ENCODE data around the gene DTNBP1. TPM values are rescaled to one million over a fixed set of nuclear protein-coding genes. Genes with fewer than 3 reads are reported as not detected.

Gene DTNBP1
- total and polyA plus RNA-seq, 2 of the 4 experiments (the other 2 are of a cell fraction): 4.8 to 18.7 TPM

DNA sequence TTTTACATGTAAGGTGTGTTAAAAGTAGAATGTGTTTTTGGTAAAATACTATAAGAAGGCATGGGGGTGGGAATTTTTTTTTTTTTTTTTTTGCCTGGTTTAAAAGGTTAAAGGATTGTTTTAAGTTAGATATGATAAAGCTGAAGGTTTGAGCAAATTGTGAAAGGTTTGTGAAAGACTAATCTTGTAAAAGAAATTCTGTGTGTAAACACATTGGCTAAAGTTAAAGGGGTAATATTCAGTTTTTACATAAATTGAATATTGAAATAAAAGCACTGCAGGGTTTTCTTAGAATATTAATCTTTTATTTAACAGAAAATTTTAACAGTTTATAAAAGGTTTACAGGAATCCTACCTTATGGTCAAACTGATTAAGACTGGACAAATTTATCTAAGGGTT is 105.7 kb downstream of the DTNBP1 start:
- BruUV-seq (replicated peaks): no TSS peak
- ChIA-PET CTCF (no interaction called here), POLR2A (ENCODE audit: unreplicated experiment) (no interaction called here)
- Histone ChIP-seq H3K23ac (ENCODE audit: low read depth, low read length) (no peak overlapping the region), H3K14ac (replicated peaks; ENCODE audit: low read depth, low read length) (no peak overlapping the region), H3K36me3 (ENCODE audit: control insufficient read depth, insufficient read depth, low read length) (no peaks in the 10 kb centered on the region), H3K18ac (ENCODE audit: low read depth, low read length) (no peak overlapping the region), H4K8ac (ENCODE audit: low read depth in 2 of 2, low read length in 2 of 2) (no peak overlapping the region), H3K56ac (ENCODE audit: extremely low read depth, insufficient read depth, low read length) (no peak overlapping the region), H3K27ac (ENCODE audit: insufficient read depth, low read length) (no peak overlapping the region), H2BK120ac (ENCODE audit: low read depth, low read length) (no peak overlapping the region), H2AFZ (replicated peaks; ENCODE audit: low read length, poor library complexity) (no peak overlapping the region), H3K79me1 (ENCODE audit: low read depth in 1 of 2, low read length in 2 of 2) (peaks cover 0 to 5% of the 10 kb centered on the region in 2 experiments; a peak in 1 of 4 replicates), H2BK5ac (ENCODE audit: low read depth, low read length, poor library complexity, severe bottlenecking) (no peak overlapping the region), H4K5ac (ENCODE audit: low read depth, low read length) (no peak overlapping the region), H4K20me1 (ENCODE audit: insufficient read depth, low read length) (no peaks in the 10 kb centered on the region), H3K4ac (ENCODE audit: low read depth, low read length) (no peak overlapping the region), H4K91ac (ENCODE audit: insufficient read depth, low read depth, low read length) (no peak overlapping the region), H3K27me3 (ENCODE audit: control insufficient read depth, insufficient read depth, low read length) (no peaks in the 10 kb centered on the region), H2AK9ac (replicated peaks; ENCODE audit: low read depth, low read length, poor library complexity) (no peak overlapping the region), H3K9ac (ENCODE audit: low read depth, low read length) (no peak overlapping the region), H2BK20ac (ENCODE audit: low read depth, low read length) (no peak overlapping the region), H2AK5ac (ENCODE audit: low read depth, low read length) (no peak overlapping the region), H3K4me3 (ENCODE audit: insufficient read depth, low read depth, low read length) (no peak overlapping the region), H3K4me2 (ENCODE audit: low read depth, low read length) (no peak overlapping the region), H2BK15ac (ENCODE audit: low read depth, low read length) (no peak overlapping the region), H3K9me1 (ENCODE audit: insufficient read depth, low read length) (no peaks in the 10 kb centered on the region), H3K4me1 (ENCODE audit: control insufficient read depth, insufficient read depth, low read length) (peaks cover 2% of the 10 kb centered on the region), H3K9me3 (ENCODE audit: control insufficient read depth, insufficient read depth, low read length) (no peaks in the 10 kb centered on the region)
- dilution Hi-C loops (cut with HindIII; ENCODE audit: low sequenced_read_pairs, unreplicated experiment): no loop called here
- DNase-seq: no peak
- intact Hi-C loops (cut with micrococcal nuclease): no loop called here
- TF ChIP-seq RCOR1 (IDR thresholded peaks at IDR 0.05; ENCODE audit: insufficient replicate concordance, low read length) (no peak), RAD21 (IDR thresholded peaks at IDR 0.05; ENCODE audit: low read length) (no peak), CHD1 (IDR thresholded peaks at IDR 0.05; ENCODE audit: low read depth, low read length) (no peak), CEBPB (IDR thresholded peaks at IDR 0.05; ENCODE audit: low read depth, low read length) (no peak), MXI1 (IDR thresholded peaks at IDR 0.05; ENCODE audit: borderline replicate concordance, low read depth, low read length) (no peak), FOS (IDR thresholded peaks at IDR 0.05; ENCODE audit: low read depth, low read length) (no peak), CTCF (conservative IDR thresholded peaks at IDR 0.05; ENCODE audit: low read depth, low read length) (no peak), RFX5 (IDR thresholded peaks at IDR 0.05; ENCODE audit: low read depth, low read length) (no peak), SMC3 (IDR thresholded peaks at IDR 0.05; ENCODE audit: low read depth, low read length) (no peak), MAZ (IDR thresholded peaks at IDR 0.05; ENCODE audit: borderline replicate concordance, low read depth, low read length) (no peak), POLR2A (IDR thresholded peaks at IDR 0.05; ENCODE audit: low read depth, low read length) (no peak), USF2 (IDR thresholded peaks at IDR 0.05; ENCODE audit: low read depth, low read length) (no peak), MAFK (IDR thresholded peaks at IDR 0.05; ENCODE audit: low read depth, low read length) (no peak), NFE2L2 (IDR thresholded peaks at IDR 0.05; ENCODE audit: low read depth, low read length) (no peak), BHLHE40 (IDR thresholded peaks at IDR 0.05; ENCODE audit: low read depth, low read length) (no peak)
- TF ChIP-seq, protein P1, sequence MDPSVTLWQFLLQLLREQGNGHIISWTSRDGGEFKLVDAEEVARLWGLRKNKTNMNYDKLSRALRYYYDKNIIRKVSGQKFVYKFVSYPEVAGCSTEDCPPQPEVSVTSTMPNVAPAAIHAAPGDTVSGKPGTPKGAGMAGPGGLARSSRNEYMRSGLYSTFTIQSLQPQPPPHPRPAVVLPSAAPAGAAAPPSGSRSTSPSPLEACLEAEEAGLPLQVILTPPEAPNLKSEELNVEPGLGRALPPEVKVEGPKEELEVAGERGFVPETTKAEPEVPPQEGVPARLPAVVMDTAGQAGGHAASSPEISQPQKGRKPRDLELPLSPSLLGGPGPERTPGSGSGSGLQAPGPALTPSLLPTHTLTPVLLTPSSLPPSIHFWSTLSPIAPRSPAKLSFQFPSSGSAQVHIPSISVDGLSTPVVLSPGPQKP (IDR thresholded peaks at IDR 0.05; ENCODE audit: borderline replicate concordance, low read depth, low read length): no peak
- ATAC-seq (ENCODE audit: low read depth): no peak
- in situ Hi-C loops (cut with MboI; ENCODE audit: low sequenced_read_pairs): no loop called here
